ENCODE results near the gene AK5.

AK5 gene

DNA sequence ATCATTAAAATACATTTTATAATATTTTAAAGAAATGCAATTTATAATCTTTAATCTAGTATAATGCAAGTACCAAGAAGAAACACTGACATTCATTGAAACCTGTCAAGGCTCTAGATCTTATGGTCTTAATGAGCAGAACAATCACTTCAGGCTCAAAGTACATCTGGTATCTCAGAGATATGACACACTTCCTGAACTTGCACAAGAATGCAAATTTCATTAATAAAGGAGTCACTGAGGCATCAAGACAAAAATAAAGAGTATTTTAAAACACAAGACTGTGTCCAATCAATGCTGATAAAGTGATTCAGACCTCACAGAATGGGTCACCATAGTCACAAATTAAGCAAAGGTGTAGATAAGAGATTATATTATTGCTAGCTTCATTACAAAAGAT is 178.1 kb downstream of the AK5 start:
- TF ChIP-seq SIN3A (IDR thresholded peaks at IDR 0.05; ENCODE audit: borderline replicate concordance, insufficient read depth, low read length) (no peak), TAF1 (IDR thresholded peaks at IDR 0.05; ENCODE audit: borderline replicate concordance, insufficient read depth, low read length) (no peak), FOXP2 (optimal IDR thresholded peaks at IDR 0.05; ENCODE audit: borderline replicate concordance, extremely low read depth, extremely low read length, insufficient read depth) (no peak), POLR2AphosphoS5 (IDR thresholded peaks at IDR 0.05; ENCODE audit: low read depth, low read length) (no peak)
- TF ChIP-seq, protein P1, sequence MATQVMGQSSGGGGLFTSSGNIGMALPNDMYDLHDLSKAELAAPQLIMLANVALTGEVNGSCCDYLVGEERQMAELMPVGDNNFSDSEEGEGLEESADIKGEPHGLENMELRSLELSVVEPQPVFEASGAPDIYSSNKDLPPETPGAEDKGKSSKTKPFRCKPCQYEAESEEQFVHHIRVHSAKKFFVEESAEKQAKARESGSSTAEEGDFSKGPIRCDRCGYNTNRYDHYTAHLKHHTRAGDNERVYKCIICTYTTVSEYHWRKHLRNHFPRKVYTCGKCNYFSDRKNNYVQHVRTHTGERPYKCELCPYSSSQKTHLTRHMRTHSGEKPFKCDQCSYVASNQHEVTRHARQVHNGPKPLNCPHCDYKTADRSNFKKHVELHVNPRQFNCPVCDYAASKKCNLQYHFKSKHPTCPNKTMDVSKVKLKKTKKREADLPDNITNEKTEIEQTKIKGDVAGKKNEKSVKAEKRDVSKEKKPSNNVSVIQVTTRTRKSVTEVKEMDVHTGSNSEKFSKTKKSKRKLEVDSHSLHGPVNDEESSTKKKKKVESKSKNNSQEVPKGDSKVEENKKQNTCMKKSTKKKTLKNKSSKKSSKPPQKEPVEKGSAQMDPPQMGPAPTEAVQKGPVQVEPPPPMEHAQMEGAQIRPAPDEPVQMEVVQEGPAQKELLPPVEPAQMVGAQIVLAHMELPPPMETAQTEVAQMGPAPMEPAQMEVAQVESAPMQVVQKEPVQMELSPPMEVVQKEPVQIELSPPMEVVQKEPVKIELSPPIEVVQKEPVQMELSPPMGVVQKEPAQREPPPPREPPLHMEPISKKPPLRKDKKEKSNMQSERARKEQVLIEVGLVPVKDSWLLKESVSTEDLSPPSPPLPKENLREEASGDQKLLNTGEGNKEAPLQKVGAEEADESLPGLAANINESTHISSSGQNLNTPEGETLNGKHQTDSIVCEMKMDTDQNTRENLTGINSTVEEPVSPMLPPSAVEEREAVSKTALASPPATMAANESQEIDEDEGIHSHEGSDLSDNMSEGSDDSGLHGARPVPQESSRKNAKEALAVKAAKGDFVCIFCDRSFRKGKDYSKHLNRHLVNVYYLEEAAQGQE (IDR thresholded peaks at IDR 0.05; ENCODE audit: insufficient read depth in 1 of 2, low read depth in 2 of 2, low read length in 2 of 2), result no peak

DNA sequence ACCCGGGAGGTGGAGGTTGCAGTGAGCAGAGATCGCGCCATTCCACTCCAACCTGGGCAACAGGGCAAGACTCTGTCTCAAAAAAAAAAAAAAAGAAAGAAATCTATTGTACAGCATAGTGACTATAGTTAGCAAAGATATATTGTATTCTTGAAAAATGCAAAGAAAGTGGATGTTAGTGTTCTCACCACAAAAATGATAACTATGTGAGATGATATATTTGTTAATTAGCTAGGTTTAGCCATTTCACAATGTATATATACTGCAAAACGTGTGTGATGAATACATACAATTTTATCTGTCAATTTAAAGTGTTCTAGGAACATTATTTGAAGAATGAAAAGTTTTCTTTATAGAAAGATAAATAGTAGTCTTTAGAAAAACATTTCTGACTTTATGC is 179.9 kb downstream of the AK5 start:
- TF ChIP-seq, protein P1 (IDR thresholded peaks at IDR 0.05; ENCODE audit: insufficient read depth in 1 of 2, low read depth in 2 of 2, low read length in 2 of 2), result no peak
- TF ChIP-seq SIN3A (IDR thresholded peaks at IDR 0.05; ENCODE audit: borderline replicate concordance, insufficient read depth, low read length) (no peak), POLR2AphosphoS5 (IDR thresholded peaks at IDR 0.05; ENCODE audit: low read depth, low read length) (no peak), FOXP2 (optimal IDR thresholded peaks at IDR 0.05; ENCODE audit: borderline replicate concordance, extremely low read depth, extremely low read length, insufficient read depth) (no peak), TAF1 (IDR thresholded peaks at IDR 0.05; ENCODE audit: borderline replicate concordance, insufficient read depth, low read length) (no peak)

DNA sequence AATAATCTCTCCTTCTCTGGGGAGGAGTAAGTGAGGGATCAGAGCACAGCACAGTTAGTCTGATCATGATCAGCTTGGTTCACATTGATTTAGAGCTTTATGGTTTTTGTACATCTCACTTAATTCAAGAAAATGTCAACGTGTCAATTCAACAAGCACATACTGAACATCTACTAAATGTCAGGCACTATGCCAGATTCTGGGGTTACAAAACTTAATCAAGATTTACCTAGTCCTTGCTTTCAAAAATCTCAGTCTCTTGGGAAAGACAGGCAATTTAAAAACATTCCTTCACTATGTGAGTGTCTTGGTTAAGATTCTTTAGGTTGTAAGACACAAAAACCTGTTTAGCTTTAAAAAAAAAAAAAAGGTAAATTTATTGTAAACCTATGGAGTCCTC is 181.4 kb downstream of the AK5 start:
- TF ChIP-seq TAF1 (IDR thresholded peaks at IDR 0.05; ENCODE audit: borderline replicate concordance, insufficient read depth, low read length) (no peak), SIN3A (IDR thresholded peaks at IDR 0.05; ENCODE audit: borderline replicate concordance, insufficient read depth, low read length) (no peak), FOXP2 (optimal IDR thresholded peaks at IDR 0.05; ENCODE audit: borderline replicate concordance, extremely low read depth, extremely low read length, insufficient read depth) (no peak), POLR2AphosphoS5 (IDR thresholded peaks at IDR 0.05; ENCODE audit: low read depth, low read length) (no peak)
- TF ChIP-seq, protein P1 (IDR thresholded peaks at IDR 0.05; ENCODE audit: insufficient read depth in 1 of 2, low read depth in 2 of 2, low read length in 2 of 2), result no peak

DNA sequence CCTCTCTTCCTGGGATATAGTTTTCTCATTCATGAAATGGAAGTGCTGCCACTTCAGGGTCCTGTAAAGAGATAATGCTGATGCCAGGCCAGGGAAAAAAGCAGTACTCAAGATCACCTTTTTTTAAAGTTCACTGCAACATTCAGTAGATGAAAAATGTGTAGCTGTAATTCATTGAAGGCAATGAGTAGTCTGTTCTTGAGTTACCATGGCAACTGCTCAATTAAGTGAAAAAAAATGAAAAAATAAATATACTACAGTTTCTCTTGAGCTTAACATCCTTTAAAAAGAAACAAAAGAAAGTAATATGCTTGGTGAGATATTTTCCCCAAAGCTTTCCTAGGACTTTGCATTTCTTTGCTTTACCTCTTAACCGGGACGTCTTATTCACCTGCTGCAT is 183.3 kb downstream of the AK5 start:
- TF ChIP-seq, protein P1 (IDR thresholded peaks at IDR 0.05; ENCODE audit: insufficient read depth in 1 of 2, low read depth in 2 of 2, low read length in 2 of 2), result no peak
- TF ChIP-seq TAF1 (IDR thresholded peaks at IDR 0.05; ENCODE audit: borderline replicate concordance, insufficient read depth, low read length), result no peak
- no peak for TF ChIP-seq SIN3A (IDR thresholded peaks at IDR 0.05; ENCODE audit: borderline replicate concordance, insufficient read depth, low read length)
- TF ChIP-seq FOXP2 (optimal IDR thresholded peaks at IDR 0.05; ENCODE audit: borderline replicate concordance, extremely low read depth, extremely low read length, insufficient read depth), result no peak
- TF ChIP-seq POLR2AphosphoS5 (IDR thresholded peaks at IDR 0.05; ENCODE audit: low read depth, low read length), result no peak

DNA sequence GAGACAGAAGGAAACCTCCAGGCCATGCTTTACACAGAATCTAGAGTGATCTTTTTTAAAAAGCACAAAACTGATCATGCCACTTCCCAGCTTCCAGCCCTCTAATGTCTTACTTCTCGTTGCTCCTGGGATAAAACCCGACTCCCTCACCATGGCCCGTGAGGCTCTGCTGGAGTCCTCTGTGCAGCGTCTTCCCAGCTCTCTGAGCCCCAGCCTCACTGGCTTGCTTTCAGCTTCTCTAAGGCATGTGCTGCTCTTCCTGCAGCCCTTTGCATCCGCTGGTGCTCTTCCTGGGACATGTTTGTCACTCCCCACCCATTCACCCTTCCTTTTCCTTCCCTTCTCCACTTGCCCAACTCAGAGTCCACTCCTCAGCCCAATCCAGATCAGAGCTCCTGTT is 184.1 kb downstream of the AK5 start:
- TF ChIP-seq SIN3A (IDR thresholded peaks at IDR 0.05; ENCODE audit: borderline replicate concordance, insufficient read depth, low read length) (no peak), POLR2AphosphoS5 (IDR thresholded peaks at IDR 0.05; ENCODE audit: low read depth, low read length) (no peak), TAF1 (IDR thresholded peaks at IDR 0.05; ENCODE audit: borderline replicate concordance, insufficient read depth, low read length) (no peak), FOXP2 (optimal IDR thresholded peaks at IDR 0.05; ENCODE audit: borderline replicate concordance, extremely low read depth, extremely low read length, insufficient read depth) (no peak)
- TF ChIP-seq, protein P1 (IDR thresholded peaks at IDR 0.05; ENCODE audit: insufficient read depth in 1 of 2, low read depth in 2 of 2, low read length in 2 of 2), result no peak
